ENCODE data around the gene SP140. TPM values are rescaled to one million over a fixed set of nuclear protein-coding genes. Genes with fewer than 3 reads are reported as not detected.

The SP140 gene
- total RNA-seq, 1 experiment from 2014 or later: 2.6 TPM

- TF ChIP-seq CTCF (IDR thresholded peaks at IDR 0.05 in 2 of 3, conservative IDR thresholded peaks at IDR 0.05 in 1 of 3; ENCODE audit: borderline replicate concordance in 1 of 3, insufficient read depth in 1 of 3, low read depth in 2 of 3, low read length in 2 of 3) (no peak), SP1 (IDR thresholded peaks at IDR 0.05; ENCODE audit: low read depth) (no peak), MAX (IDR thresholded peaks at IDR 0.05) (no peak), POLR2A (IDR thresholded peaks at IDR 0.05; ENCODE audit: borderline replicate concordance, extremely low read depth, insufficient read depth, insufficient read length) (no peak), ATF3 (IDR thresholded peaks at IDR 0.05) (no peak), SRF (IDR thresholded peaks at IDR 0.05; ENCODE audit: low read depth) (no peak)
Measured at GRCh38 chr2:230224458-230224857, 1.1 kb upstream of the SP140 start (continued).

- DNase-seq (ENCODE audit: low read depth, low spot score): no peak
- no peaks in the 10 kb centered on the region for H3K9me3 ChIP-seq (ENCODE audit: control insufficient read depth in 1 of 2, insufficient read depth in 1 of 2, low read depth in 1 of 2, low read length in 2 of 2)
- H3K4me2 ChIP-seq (ENCODE audit: low read length): no peak overlapping the region
- no peaks in the 10 kb centered on the region for H4K20me1 ChIP-seq (ENCODE audit: insufficient read depth)
- RAD21 ChIA-PET (ENCODE audit: low non-redundant PET in 1 of 2, low total read pairs in 2 of 2, uncharacterized antibody in 2 of 2, unreplicated experiment in 2 of 2): no interaction called here
- intact Hi-C loops (cut with micrococcal nuclease): no loop called here
- H3K4me1 ChIP-seq (ENCODE audit: control insufficient read depth in 1 of 2, insufficient read depth in 2 of 2, low read length in 2 of 2): peaks cover 0 to 12% of the 10 kb centered on the region in 2 experiments; a peak in 1 of 4 replicates
- no TSS peak for BruUV-seq (replicated peaks)
- H3K27me3 ChIP-seq (ENCODE audit: insufficient read depth, low read length): no peaks in the 10 kb centered on the region
- H3K9me2 ChIP-seq (ENCODE audit: insufficient read depth): no peaks in the 10 kb centered on the region
- POLR2A ChIA-PET: no interaction called here
- ATAC-seq: no peak
- H3K9ac ChIP-seq (ENCODE audit: low read length): no peak overlapping the region
- CTCF ChIA-PET: no interaction called here
- no peaks in the 10 kb centered on the region for H3K79me2 ChIP-seq (ENCODE audit: insufficient read depth, low read length)
- no peak overlapping the region for H3K4me3 ChIP-seq (replicated peaks in 1 of 2; ENCODE audit: low read depth in 1 of 2, low read length in 2 of 2)
- H2AFZ ChIP-seq (ENCODE audit: low read depth, low read length, poor library complexity, severe bottlenecking): no peak overlapping the region
- TF ChIP-seq POLR2AphosphoS5 (IDR thresholded peaks at IDR 0.05; ENCODE audit: low read depth, low read length): no peak
- TF ChIP-seq SRF (IDR thresholded peaks at IDR 0.05; ENCODE audit: low read depth): no peak
- no peak for TF ChIP-seq ATF3 (IDR thresholded peaks at IDR 0.05)
- no peak for TF ChIP-seq MAX (IDR thresholded peaks at IDR 0.05)
- no peak for TF ChIP-seq CTCF (IDR thresholded peaks at IDR 0.05 in 2 of 3, conservative IDR thresholded peaks at IDR 0.05 in 1 of 3; ENCODE audit: borderline replicate concordance in 1 of 3, insufficient read depth in 1 of 3, low read depth in 2 of 3, low read length in 2 of 3)
- no peak for TF ChIP-seq SIN3A (IDR thresholded peaks at IDR 0.05; ENCODE audit: low read depth)
- no peak for TF ChIP-seq CBX3 (IDR thresholded peaks at IDR 0.05; ENCODE audit: low read depth)
- no peak for TF ChIP-seq SP1 (IDR thresholded peaks at IDR 0.05; ENCODE audit: low read depth)
- no peak for TF ChIP-seq YY1 (IDR thresholded peaks at IDR 0.05; ENCODE audit: extremely low read depth, insufficient replicate concordance, low read depth, low read length)
- H3K27ac ChIP-seq (ENCODE audit: low read depth, low read length): no peak overlapping the region
- H3K36me3 ChIP-seq (ENCODE audit: control insufficient read depth in 1 of 2, insufficient read depth in 2 of 2, low read length in 2 of 2): no peaks in the 10 kb centered on the region
Measured at GRCh38 chr2:230226051-230226551, 565 bp downstream of the SP140 start.
